ENCODE results near the gene GOLGB1.

GRCh38 chr3:121796970-121797369 lies 47.4 kb upstream of the GOLGB1 start:
- TF ChIP-seq, protein P1, sequence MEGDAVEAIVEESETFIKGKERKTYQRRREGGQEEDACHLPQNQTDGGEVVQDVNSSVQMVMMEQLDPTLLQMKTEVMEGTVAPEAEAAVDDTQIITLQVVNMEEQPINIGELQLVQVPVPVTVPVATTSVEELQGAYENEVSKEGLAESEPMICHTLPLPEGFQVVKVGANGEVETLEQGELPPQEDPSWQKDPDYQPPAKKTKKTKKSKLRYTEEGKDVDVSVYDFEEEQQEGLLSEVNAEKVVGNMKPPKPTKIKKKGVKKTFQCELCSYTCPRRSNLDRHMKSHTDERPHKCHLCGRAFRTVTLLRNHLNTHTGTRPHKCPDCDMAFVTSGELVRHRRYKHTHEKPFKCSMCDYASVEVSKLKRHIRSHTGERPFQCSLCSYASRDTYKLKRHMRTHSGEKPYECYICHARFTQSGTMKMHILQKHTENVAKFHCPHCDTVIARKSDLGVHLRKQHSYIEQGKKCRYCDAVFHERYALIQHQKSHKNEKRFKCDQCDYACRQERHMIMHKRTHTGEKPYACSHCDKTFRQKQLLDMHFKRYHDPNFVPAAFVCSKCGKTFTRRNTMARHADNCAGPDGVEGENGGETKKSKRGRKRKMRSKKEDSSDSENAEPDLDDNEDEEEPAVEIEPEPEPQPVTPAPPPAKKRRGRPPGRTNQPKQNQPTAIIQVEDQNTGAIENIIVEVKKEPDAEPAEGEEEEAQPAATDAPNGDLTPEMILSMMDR (IDR thresholded peaks at IDR 0.05), result no peak
- TF ChIP-seq POLR2A (IDR thresholded peaks at IDR 0.05), result no peak

Measured in thyroid gland (tissue), 4 donors.